ENCODE results near the gene PRRC2A.

Gene PRRC2A

DNA sequence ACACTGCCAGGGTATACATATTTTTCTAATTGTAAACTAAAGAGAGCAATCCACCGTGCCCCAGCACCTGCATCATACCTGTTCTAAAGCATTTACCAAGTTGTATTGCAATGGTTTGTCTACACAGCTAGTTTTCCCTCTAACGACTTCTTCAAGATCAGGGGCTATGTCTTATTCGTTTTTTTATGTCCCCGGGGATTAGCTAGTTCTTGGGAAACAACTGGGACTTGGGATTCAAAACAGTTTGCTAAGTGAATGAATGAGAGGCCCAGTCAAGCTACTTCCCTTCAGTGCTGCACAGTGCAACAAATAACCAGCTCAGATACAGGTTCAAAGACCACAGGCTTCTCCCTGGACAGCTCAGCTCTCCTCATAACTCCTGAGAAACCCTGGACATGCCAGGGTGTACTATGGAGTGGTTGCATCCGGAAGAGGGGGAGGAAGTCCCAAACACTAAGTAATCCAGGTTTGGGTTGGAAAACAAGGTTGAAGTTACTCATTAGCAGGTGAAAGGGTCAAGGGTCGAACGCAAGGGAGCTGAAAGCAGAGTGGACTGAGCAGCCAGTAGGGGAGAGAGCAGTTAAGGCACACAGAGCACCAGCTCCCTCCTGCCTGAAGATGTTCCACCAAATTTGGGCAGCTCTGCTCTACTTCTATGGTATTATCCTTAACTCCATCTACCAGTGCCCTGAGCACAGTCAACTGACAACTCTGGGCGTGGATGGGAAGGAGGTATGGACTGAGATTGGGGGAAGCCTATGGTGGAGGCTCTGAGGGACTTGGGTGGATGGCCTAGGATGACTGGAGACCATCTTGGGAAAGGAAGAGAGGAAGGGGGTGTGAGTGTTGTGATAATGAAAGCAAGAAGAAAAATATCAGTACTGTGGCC lies 35.1 kb downstream of the PRRC2A start, which contains the start of gene APOM:
Gene APOM (plus strand): TSS at position 546 of the 889 bp plus-strand sequence. CDS start 73 bp downstream, at position 619.
- H3K27me3 ChIP-seq (ENCODE audit: insufficient read depth, low read depth), result no peaks in the 10 kb centered on the region
- H3K36me3 ChIP-seq (ENCODE audit: insufficient read depth), result no peaks in the 10 kb centered on the region
- TF ChIP-seq CTCF (conservative IDR thresholded peaks at IDR 0.05; ENCODE audit: low read depth, low read length), result no peak
- peaks cover 27% of the 10 kb centered on the region for H3K4me1 ChIP-seq (ENCODE audit: low read depth, poor library complexity, severe bottlenecking)
- H3K4me2 ChIP-seq, result no peak within 1 kb of the TSS
- no peak within 1 kb of the TSS for H3K4me3 ChIP-seq (IDR thresholded peaks at IDR 0.05; ENCODE audit: insufficient read depth, low read depth, low read length)
- H3K27ac ChIP-seq, result no peak within 1 kb of the TSS
- no peaks in the 10 kb centered on the region for H4K20me1 ChIP-seq (ENCODE audit: insufficient read depth)
- no peak within 1 kb of the TSS for H2AFZ ChIP-seq (ENCODE audit: low read depth)
- peaks cover 29% of the 10 kb centered on the region for H3K79me2 ChIP-seq (ENCODE audit: insufficient read depth, low read depth)
- H3K9ac ChIP-seq, result no peak within 1 kb of the TSS

DNA sequence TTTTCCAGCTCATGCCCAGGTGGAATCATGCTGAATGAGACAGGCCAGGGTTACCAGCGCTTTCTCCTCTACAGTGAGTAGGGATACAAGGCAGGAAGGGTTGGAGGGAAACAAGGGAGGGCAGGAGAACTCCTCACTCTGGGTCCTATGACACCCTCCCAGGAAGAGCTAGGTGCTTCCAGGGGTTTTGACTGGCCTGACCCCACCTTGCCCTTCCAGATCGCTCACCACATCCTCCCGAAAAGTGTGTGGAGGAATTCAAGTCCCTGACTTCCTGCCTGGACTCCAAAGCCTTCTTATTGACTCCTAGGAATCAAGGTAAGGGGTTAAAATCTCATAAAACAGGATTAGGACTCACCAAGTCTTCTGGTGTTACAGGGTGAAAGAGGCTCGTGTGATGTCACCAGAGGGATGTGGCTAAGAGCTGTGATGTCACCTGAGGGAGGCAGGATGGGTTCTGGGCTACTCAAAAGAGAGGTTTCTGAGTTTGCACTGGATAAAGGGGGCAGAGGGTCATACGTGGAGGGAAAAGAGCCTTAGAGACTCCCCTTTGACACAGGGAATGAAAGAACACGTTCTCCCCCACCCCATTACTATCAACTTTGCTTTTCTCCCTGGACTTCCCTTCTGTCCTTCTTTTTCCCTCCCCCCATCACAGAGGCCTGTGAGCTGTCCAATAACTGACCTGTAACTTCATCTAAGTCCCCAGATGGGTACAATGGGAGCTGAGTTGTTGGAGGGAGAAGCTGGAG lies 37.1 kb downstream of the PRRC2A start:
- no peaks in the 10 kb centered on the region for H3K36me3 ChIP-seq (ENCODE audit: insufficient read depth)
- no peak overlapping the region for H3K4me3 ChIP-seq (IDR thresholded peaks at IDR 0.05; ENCODE audit: insufficient read depth, low read depth, low read length)
- H2AFZ ChIP-seq (ENCODE audit: low read depth), result no peak overlapping the region
- H3K27me3 ChIP-seq (ENCODE audit: insufficient read depth, low read depth), result no peaks in the 10 kb centered on the region
- TF ChIP-seq CTCF (conservative IDR thresholded peaks at IDR 0.05; ENCODE audit: low read depth, low read length), result no peak
- H3K9ac ChIP-seq, result no peak overlapping the region
- peaks cover 16% of the 10 kb centered on the region for H3K79me2 ChIP-seq (ENCODE audit: insufficient read depth, low read depth)
- peaks cover 35% of the 10 kb centered on the region for H3K4me1 ChIP-seq (ENCODE audit: low read depth, poor library complexity, severe bottlenecking)
- no peaks in the 10 kb centered on the region for H4K20me1 ChIP-seq (ENCODE audit: insufficient read depth)
- no peak overlapping the region for H3K27ac ChIP-seq
- H3K4me2 ChIP-seq, result no peak overlapping the region

DNA sequence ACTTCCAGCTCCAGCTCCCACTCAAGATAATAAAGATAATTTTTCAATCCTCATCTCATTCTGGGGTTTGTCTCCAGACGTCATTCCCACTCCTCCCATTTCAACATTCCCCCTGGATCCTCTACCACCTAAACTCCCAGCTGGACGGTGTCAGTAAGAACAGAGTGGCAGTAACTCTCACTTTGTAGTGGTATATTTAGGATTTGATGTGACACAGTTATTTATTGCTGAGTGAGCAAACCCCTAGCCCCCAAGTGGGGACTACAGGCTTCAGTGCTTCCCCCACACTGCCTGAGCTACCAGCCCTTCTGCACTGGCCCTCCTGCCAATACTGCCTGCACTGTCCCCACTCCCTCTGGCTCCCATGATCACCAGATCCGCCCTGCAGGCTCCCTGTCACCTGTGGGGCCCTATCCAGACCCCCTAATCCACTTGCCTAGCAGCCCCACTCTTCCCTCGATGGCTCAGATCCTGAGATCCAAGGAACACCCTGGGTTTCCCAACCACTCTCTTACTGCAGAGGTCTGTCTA lies 37.7 kb downstream of the PRRC2A start:
- peaks cover 18% of the 10 kb centered on the region for H3K79me2 ChIP-seq (ENCODE audit: insufficient read depth, low read depth)
- no peak overlapping the region for H3K9ac ChIP-seq
- no peak overlapping the region for H3K4me2 ChIP-seq
- no peak overlapping the region for H3K4me3 ChIP-seq (IDR thresholded peaks at IDR 0.05; ENCODE audit: insufficient read depth, low read depth, low read length)
- no peak for TF ChIP-seq CTCF (conservative IDR thresholded peaks at IDR 0.05; ENCODE audit: low read depth, low read length)
- no peaks in the 10 kb centered on the region for H4K20me1 ChIP-seq (ENCODE audit: insufficient read depth)
- H2AFZ ChIP-seq (ENCODE audit: low read depth), result no peak overlapping the region
- peaks cover 38% of the 10 kb centered on the region for H3K4me1 ChIP-seq (ENCODE audit: low read depth, poor library complexity, severe bottlenecking)
- H3K27ac ChIP-seq, result no peak overlapping the region
- no peaks in the 10 kb centered on the region for H3K36me3 ChIP-seq (ENCODE audit: insufficient read depth)
- no peaks in the 10 kb centered on the region for H3K27me3 ChIP-seq (ENCODE audit: insufficient read depth, low read depth)

GRCh38 chr6:31658983-31659648 lies 38.6 kb downstream of the PRRC2A start:
- peaks cover 43% of the 10 kb centered on the region for H3K4me1 ChIP-seq (ENCODE audit: low read depth, poor library complexity, severe bottlenecking)
- no peak overlapping the region for H3K4me3 ChIP-seq (IDR thresholded peaks at IDR 0.05; ENCODE audit: insufficient read depth, low read depth, low read length)
- TF ChIP-seq CTCF (conservative IDR thresholded peaks at IDR 0.05; ENCODE audit: low read depth, low read length), result no peak
- no peak overlapping the region for H2AFZ ChIP-seq (ENCODE audit: low read depth)
- H3K27me3 ChIP-seq (ENCODE audit: insufficient read depth, low read depth), result no peaks in the 10 kb centered on the region
- no peak overlapping the region for H3K9ac ChIP-seq
- peaks cover 27% of the 10 kb centered on the region for H3K79me2 ChIP-seq (ENCODE audit: insufficient read depth, low read depth)
- H4K20me1 ChIP-seq (ENCODE audit: insufficient read depth), result no peaks in the 10 kb centered on the region
- no peaks in the 10 kb centered on the region for H3K36me3 ChIP-seq (ENCODE audit: insufficient read depth)
- peak overlapping the region; percentile 87; the same call in 1 of the 2 replicates for H3K4me2 ChIP-seq
- H3K27ac ChIP-seq, result no peak overlapping the region
